Left forelimb (tissue), 1 donor: ENCODE data around the gene MSRB1.
"Not testable (repeated sequence)": the region's sequence is repeated elsewhere in the genome, so short reads cannot be mapped to it uniquely, and the experiment has no call there.

Source experiments
- DNase-seq: peaks from one replicate; pipeline ENCODE4 v3.0.0-alpha.2; 2018; ENCODE audit warnings: low spot score

MSRB1 gene

DNA sequence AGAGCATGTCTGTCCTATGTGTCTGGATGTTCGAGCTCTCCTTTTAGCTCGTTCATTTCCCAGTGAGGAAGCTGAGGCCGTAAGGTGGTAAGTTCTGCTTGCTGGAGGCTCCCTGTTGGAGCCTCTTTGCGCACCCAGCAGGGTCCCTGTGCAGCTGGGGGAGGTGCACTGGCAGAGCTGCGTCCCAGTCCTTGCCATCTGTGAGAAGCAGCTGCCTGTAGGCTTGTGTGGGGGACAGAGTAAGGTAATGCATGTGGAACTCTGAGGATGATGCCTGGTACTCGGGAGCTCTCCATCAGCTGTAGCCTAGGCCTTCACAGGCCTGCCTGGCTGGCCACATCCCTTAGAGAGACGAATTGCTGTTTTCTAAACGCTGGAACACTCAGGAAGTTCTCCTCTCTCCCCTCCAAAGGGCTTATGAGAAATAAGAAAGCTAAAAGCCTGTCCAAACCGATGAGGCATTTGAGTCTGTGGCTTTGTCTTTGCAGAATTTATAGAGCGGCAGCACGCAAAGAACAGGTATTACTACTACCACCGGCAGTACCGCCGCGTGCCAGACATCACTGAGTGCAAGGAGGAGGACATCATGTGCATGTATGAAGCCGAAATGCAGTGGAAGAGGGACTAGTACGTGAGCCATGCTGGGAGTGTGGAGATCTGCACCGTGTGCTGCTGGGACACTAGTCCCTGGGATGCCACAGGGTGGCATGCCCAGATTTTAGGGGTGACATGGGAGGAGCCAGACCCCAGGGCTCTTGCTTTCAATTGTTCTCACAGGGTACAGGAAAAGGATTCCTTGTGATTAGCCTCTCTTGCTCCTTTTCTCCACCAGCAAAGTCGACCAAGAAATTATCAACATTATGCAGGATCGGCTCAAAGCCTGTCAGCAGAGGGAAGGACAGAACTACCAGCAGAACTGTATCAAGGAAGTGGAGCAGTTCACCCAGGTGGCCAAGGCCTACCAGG is 17.9 kb upstream of the MSRB1 start:
- DNase-seq = no peak

DNA sequence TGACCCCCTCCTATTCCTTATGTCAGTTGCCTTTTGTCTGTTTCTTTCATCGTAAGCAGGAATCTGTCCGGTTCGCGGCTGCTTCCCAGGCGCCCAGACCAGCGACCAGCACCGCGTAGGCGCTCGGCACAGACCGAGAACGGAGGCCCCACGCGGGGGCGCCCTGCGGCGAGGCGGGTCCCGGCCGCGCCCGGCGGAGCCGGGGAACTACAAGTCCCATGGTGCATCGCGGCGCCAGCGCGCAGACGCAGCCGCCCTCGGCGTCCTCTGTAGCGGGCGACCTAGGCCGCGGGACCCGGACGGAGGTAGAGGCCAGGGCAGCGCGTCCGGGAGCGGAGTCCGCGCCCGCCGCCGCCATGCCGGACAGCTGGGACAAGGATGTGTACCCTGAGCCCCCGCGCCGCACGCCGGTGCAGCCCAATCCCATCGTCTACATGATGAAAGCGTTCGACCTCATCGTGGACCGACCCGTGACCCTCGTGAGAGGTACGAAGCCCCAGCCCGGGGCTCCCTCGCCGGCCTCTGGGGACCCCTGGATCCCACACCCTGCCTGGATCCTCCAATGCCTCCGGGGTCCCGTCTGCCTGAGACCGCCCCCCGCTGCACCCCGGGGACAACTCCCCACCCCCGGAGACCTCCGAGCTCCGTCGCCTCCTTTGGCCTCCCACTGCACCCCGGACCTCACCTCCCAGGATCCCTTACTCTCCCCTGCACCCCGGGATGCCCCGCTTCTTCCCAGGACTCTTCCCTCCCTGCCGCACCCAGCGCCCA is 16.5 kb upstream of the MSRB1 start, which contains the start of gene NDUFB10:
Gene NDUFB10 (plus strand): TSS at position 270 of the 771 bp plus-strand sequence. CDS start 87 bp downstream, at position 357.
- DNase-seq = peak; percentile 93

DNA sequence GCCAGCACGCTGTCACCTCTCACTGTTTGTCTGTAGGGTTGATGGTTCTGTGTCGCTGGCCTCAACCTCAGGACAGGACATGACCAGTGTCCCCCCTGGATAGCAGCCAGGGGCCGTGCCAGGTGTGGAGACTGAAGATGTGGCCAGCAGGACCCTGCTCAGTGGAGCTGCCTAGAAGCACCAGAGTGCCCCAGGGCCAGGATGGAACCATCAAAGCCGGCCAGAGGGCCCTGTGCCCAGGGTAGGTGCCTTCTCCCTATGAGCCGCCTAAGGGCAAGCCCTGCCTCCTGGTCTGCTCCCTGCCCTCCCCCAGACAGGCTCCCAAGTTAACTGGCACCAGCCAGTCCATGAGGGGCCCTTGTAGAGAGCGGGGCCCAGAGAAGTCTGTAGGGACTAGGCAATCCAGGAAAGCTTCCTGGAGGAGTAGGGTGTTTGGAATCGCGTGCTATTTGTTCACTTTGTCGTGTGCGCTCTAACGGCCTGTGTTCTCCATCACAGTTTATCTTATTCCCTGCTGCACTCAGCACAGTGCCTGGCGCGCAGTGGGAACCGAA is 15.8 kb upstream of the MSRB1 start:
- no peak for DNase-seq

DNA sequence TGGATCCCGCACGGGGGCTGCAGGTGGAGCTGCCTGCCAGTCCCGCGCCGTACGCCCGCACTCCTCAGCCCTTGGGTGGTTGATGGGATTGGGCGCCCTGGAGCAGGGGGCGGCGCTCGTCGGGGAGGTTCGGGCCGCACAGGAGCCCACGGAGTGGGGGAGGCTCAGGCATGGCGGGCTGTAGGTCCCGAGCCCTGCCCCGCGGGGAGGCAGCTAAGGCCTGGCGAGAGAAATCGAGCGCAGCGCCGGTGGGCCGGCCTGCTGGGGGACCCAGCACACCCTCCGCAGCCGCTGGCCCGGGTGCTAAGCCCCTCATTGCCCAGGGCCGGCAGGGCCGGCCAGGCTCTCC is 15.1 kb upstream of the MSRB1 start:
- not testable (repeated sequence) for DNase-seq

DNA sequence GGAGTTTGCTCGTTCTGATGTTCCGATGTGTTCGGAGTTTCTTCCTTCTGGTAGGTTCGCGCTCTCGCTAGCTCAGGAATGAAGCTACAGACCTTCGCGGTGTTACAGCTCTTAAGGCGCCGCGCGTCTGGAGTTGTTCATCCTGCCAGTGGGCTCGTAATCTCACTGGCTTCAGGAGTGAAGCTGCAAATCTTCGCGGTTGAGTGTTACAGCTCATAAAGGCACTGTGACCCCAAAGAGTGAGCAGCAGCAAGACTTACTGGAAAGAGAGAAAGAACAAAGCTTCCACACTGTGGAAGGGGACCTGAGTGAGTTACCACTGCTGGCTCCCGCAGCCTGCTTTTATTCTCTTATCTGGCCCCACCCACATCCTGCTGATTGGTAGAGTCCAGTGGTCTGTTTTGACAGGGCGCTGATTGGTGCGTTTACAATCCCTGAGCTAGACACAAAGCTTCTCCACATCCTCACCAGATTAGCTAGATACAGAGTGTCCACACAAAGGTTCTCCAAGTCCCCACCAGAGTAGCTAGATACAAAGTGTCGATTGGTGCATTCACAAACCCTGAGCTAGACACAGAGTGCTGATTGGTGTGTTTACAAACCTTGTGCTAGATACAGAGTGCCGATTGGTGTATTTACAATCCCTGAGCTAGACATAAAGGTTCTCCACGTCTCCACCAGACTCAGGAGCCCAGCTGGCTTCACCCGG is 14.6 kb upstream of the MSRB1 start:
- DNase-seq = not testable (repeated sequence)

DNA sequence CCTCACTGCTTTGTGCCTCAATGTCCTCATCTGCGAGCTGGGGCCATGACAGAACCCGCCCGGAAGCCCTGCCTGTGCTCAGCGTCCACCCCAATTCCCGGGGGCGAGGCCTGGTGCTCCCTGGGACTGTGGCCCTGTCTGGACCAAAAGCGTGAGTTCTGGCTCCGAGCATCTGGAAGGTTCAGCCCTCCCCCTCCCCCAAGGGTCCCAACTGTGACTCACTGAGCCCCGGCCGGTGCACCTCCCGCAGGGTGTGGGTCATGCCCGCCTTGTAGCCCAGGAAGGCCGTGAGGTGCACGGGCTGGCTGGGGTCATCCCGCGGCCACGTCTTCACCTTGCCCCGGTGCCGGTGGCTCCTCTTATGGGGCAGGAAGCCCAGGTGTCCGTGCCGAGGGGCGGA is 10.7 kb upstream of the MSRB1 start:
- no peak for DNase-seq

DNA sequence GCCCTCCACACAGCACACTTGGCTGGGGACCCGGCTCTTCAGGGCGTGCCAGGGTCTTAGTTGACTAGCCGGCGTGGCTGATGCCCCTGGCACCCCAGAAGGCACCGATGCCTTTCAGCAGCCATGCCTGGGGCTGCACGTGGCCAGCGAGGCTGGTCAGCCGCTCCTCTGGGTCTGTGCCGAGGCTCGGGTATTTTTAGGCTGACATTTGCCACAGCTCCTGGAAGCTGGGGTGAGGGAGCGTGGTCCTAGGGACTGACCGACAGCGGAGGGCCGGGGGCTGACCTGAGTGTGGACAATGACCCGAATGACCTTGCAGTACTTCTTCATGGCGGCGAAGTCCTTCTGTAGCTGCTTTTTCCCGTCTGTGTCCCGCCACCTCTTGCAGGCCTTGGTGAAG is 7.6 kb upstream of the MSRB1 start:
- DNase-seq = no peak

DNA sequence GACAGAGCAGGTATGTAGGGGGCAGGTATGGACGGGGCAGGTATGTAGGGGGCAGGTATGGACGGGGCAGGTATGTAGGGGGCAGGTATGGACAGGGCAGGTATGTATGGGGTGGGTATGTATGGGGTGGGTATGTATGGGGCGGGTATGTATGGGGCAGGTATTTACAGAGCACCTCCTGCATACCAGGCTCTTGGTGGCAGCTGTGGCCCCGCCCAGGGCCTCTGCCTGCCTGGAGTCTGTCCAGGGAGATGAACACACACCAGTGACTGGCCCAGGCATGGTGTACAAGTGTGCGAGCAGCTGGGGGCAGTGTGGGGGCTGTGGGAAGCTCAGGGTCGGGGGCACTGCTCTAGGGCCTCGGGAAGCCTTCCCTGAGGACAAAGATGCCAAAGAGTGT is 7.0 kb upstream of the MSRB1 start:
- DNase-seq = no peak

DNA sequence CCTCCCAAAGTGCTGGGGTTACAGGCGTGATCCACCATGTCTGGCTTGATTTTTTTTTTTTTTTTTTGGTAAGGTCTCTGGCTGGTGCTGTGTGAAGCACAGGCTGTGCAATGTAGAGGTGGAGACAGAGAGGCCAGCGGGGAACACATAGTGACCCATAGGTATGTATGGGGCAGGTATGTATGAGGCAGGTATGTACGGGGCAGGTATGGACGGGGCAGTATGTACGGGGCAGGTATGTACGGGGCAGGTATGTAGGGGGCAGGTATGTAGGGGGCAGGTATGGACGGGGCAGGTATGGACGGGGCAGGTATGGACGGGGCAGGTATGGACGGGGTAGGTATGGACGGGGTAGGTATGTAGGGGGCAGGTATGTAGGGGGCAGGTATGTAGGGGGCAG is 6.5 kb upstream of the MSRB1 start:
- no peak for DNase-seq

DNA sequence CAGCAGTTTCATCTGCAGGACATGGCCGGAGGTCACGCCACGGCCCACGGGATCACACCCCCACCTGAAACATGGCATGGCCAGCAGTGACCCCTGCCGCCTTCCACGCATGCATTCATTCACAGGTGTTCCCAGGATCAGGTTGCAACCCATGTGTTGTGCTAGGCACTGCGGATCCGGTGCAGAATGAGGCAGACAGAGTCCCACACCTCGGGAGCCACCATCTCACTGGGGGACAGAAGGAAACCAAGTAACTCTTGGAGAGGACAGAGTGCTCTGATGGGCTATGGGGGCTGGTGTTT is 4.3 kb upstream of the MSRB1 start:
- no peak for DNase-seq

DNA sequence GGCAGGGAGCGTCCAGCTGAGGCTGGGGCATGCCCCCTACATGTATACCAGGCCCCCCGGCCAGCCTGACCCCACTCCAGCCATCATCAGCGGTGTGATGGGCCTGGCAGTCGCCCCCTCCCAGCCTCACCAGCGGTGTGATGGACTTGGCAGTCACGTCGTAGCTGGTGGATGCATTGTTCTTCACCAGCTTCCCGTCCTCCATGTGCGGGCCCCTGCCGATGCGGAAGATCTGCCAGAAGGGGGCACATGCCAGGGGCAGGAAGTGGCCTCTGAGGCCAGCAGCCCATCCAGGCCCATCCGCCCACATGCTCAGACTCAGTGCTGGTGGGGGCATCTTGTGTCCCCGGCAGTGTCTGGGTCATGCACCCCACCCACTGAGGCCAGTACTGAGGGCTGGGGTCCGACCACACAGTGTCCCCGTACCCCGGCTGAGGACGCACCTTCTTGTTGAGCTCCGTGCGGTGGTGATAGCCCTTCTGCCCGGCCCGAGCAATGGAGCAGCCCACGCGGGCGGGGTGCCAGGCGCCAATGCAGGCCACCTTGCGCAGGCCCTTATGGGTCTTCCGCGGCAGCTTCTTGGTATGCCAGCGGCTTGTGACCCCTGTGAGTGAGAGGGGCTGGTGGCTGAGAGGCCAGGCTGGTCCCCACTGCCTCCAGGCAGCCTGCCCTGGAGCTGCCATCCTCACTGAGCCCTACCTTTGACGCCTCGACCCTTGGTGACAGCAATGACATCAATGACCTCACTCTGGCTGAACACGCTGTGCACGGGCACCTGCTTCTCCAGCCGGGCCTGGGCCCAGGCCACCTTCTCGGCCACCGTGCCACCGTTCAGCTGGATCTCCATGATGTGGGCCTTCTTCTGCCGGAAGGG is 3.7 kb upstream of the MSRB1 start:
- DNase-seq = no peak

DNA sequence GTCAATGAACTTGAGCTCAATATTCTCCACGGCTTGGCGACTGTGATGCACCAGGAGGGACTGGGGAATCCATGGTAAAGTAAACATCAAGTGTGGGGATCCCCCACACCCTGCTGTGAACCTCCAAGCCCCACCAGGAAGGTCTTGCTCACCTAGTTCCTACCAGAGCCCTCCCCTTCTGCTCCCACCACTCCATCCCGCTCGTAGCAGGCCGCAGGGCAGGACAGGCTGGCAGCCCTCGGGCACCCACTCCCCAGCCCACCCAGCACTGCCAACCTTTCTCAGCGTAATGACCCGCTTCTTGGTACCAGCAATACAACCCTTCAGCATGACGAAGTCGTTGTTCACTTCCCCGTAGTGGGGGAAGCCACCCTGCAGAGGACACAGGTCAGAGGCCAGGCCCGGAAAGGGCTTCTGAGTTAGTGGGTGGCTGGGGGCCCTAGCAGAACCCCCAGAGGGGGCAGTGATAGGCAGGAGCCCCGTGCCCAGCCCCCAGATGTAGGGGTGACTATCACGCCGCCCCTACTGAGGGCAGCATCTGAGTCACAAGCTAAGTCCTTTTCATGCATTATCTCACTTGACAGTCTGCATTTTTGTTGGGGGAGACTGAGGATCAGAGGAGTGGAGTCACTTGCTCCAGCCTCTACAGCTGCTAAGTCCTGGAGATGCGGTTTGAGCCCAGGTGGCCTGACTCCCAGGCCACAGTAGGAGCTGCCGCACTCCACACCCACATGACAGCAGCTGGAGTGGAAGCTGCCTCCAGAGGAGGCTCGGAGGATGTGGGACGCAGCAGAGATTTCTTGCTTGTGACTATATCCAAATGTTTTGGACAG is 2.8 kb upstream of the MSRB1 start:
- DNase-seq = no peak

DNA sequence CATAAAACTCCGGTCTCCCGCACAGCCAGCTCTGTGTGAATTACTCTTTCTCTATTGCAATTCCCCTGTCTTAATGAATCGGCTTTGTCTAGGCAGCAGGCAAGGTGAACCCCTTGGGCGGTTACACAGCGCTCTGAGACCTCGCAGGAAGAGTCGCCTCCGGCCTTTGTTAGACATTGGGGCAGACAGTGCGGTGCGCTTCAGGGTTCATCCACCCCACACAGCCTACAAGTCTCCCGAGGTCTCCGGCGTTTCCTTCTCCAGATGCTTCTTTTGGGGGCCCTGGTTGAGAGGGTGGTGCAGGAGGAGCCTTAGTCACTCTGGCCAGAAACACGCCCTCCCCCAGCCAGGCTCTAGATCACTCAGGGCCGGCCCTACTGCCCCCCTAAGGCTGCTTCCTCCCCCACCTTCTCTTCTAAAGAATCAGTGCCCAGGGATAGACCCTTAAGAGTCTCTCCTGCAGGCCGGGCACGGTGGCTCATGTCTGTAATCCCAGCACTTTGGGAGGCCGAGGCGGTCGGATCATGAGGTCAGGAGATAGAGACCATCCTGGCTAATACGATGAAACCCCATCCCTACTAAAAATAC is 1.7 kb upstream of the MSRB1 start:
- no peak for DNase-seq

DNA sequence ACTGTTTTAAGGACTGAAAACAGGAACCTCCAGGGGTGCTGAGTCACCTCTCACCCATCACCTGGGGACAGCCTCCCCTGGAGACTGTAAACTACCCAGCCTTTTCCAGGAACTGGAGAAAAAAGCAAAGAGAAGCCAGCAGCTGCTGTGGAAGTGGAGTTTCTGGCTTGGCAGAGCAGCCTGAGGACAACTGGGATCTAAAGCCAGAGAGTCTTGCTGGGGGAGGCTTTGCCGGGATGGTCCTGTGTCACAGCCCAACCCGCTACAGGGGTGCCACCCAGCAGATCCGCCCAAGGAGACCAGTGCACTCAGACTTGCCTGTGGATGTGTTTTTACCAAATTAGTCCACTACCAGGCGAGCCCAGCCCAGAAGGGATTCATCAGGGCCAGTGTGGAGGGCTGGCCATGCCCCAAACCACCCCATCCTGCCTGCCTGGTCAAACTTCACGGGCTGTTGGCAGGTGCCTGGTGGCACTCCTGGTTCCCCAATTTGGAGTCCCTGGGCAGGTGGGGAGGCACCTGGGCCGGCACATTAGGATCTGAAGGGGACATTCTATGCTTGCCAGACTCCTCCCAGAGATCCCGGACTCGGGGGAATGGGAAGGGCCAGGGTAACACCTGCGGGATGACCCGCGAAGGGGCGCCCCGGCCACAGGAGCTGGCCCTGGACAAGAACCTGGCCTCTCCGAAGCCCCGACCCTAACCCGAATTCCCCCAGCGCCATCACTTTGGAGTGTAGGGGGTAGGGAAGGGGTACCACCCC is 771 bp downstream of the MSRB1 start:
- DNase-seq = no peak

DNA sequence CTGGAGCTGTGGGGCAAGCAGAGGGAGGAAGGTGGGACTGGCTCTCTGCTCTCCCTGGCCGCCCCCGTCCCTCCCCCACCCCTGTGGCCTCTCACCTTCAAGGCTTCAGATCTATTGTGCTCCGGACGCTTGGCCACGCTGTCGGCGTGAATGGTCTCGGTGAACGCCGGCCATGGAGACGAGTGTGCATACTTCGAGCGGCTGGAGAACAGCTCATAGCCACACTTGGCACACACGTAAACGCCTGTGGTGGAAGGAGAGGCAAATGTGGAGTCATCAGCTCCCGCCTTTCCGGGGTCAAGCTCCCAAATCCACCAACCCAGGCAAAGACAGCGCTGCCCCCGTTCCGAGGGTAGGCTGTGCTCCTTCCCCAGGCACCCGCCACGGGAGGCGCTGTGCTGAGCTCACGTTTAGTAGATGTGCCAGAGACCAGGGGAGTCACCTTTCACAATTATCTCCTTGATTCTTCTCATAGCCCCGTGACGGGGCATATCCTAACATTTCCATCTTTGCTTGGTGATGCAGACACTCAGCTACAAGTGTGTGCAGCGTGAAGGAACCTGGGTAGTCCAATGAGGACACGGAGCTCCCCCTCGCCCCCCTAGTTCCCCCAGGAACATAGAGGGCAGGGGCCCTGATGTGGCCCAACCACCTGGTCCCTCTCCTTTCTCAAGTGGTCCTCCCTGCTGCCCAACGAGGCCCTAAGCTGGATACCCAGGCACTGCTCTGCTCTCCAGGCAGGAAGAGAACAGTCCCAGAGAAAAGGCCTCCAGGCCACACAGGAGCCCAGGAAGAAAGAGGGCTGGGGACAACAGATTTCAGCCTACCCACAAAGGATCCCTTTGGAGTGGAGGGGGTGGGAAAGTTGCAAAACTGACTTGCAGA is 1.6 kb downstream of the MSRB1 start:
- DNase-seq = no peak

DNA sequence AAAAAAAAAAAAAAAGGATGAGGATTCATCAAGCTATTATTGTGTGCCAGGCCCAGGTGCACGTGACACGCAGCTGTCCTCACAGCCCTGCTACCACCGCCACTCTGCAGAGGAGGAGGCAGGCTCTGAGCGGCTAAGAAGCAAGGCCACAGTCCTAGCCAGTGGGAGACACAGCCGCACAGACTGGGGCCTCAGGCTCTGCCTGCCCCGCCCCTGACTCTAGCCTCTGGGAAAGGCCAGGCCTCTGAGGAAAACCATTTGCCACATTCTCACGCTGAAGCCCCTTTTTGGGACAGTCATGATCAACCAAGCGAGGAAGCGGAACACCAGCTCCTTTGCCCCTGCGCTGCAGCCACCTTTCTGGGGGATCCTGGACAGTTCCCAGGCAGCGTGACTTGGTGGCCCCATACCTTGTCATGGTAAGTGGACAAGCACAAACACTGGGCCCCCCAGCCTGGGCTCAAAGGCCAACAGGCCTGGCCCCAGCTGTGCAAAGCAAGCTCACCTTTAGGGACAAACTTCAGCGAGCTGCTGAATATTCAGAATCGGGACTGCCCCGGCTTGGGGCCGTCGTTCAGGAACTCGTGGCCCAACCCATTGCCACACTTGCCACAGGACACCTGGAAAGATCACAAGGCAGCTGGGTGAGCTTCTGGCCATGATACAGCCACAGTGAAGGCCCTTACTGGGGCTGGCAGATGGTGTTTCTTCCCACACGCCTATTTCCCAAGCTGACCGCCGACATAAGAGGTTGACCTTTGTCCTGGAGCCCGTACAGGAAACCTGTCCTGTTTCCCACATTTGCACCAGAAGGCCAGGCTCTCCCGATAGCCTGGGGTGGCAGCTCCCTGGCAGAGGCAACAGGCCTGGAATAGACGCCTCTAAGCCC is 2.5 kb downstream of the MSRB1 start:
- no peak for DNase-seq

DNA sequence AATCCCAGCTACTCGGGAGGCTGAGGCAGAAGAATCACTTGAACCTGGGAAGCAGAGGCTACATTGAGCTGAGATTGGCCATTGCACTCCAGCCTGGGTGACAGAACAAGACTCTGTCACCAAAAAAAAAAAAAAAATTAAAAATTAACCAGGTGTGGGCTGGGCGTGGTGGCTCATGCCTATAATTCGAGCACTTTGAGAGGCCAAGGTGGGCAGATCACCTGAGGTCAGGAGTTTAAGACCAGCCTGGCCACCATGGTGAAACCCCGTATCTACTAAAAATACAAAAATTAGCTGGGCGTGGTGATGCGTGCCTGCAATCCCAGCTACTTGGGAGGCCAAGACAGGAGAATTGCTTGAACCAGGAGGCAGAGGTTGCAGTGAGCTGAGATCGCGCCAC is 3.2 kb downstream of the MSRB1 start:
- DNase-seq = not testable (repeated sequence)
